ENCODE data around the gene IL17RB.

- no peak for TF ChIP-seq POLR2AphosphoS5 (IDR thresholded peaks at IDR 0.05; ENCODE audit: low read depth, low read length)
- TF ChIP-seq POLR2A (IDR thresholded peaks at IDR 0.05; ENCODE audit: low read depth, low read length), result no peak
- no peak for TF ChIP-seq TAF1 (IDR thresholded peaks at IDR 0.05; ENCODE audit: low read depth, low read length)
- no peak for TF ChIP-seq SPI1 (IDR thresholded peaks at IDR 0.05; ENCODE audit: low read depth, low read length)
These were observed 19.5 kb downstream of the IL17RB start for GRCh38 chr3:53865732-53866499.
